NCI-H146 (cell line): ENCODE results near the gene PNPLA5.
"Not testable (repeated sequence)": the region's sequence is repeated elsewhere in the genome, so short reads cannot be mapped to it uniquely, and the experiment has no call there.

Source experiments
- DNase-seq: peaks from one replicate; lab custom pipeline; 2025; lab: John Stamatoyannopoulos, UW

Gene PNPLA5, protein sequence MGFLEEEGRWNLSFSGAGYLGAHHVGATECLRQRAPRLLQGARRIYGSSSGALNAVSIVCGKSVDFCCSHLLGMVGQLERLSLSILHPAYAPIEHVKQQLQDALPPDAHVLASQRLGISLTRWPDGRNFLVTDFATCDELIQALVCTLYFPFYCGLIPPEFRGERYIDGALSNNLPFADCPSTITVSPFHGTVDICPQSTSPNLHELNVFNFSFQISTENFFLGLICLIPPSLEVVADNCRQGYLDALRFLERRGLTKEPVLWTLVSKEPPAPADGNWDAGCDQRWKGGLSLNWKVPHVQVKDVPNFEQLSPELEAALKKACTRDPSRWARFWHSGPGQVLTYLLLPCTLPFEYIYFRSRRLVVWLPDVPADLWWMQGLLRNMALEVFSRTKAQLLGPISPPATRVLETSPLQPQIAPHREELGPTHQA

DNA sequence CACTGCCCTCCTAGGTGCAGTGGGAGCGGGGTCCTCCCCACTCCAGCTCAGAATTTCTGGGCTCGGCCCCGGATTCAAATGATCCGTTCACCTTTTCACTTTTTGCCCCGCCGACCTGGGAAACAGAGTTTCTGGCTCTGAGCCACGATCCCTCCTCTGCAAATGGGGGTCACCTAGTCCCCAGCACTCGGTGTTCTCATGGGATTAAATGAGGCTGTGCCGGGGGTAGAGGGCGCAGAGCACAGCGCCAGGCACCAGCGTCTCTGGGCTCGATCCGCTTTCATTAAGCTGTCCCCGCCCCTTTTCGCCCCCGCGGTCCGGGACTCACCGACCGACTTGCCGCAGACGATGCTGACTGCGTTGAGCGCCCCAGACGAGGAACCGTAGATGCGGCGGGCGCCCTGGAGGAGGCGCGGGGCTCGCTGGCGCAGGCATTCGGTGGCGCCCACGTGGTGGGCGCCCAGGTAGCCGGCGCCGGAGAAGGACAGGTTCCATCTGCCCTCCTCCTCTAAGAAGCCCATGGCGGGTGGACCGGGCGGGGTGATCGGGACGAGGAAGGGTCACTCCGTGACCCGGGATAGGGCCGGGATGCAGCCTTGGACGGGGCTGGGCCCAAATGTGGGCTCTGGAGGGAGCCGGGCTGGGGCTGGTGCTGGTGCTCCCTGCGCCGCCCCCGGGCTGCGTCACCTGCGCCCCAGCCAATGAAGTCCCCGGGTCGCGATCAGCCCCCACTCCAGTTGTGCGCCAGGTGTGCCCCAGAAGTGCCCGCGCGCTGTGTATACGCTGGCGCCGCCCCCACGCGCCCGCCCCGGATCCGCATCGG lies at the start of gene PNPLA5:
Gene PNPLA5 (minus strand): TSS at position 654 of the 823 bp plus-strand sequence. CDS start 133 bp downstream, at position 521.
- no peak for DNase-seq

DNA sequence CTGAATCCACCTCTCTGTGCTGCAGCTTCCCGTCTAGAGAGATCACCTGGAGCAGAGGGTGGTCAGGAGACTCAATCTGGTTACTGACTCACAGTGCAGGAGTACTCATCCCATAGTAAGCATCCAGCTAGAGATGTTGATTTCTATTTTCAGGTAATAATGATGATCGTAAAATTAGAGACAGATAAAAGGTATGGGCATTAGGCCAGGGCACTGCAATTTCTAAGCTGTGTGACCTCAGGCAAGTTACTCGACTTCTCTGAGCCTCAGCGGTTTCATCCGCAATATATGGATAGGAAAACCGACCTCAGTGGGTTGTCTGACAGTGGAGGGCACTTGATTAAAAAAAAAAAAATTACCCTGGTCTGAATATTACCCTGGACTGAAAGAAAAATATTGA lies 49.6 kb upstream of the PNPLA5 start:
- no peak for DNase-seq

DNA sequence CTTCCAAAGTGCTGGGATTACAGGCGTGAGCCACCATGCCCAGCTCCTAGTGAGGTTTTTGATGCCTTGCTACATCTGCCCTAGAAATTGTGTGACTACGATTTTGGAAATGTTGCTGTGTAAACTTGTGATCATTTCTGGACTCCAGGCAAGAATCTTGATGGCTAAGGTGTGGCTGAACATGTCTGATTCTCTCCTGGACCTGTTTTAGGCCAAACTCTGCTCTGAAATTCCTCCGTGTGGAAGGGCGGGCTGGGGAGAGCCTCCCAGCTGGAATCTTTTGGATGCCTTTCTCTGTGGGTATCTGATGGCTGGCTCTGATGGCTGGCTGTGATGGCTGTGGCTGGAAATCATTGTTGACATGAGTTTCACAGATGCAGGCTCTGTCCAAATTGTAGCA lies 40.0 kb upstream of the PNPLA5 start:
- no peak for DNase-seq

DNA sequence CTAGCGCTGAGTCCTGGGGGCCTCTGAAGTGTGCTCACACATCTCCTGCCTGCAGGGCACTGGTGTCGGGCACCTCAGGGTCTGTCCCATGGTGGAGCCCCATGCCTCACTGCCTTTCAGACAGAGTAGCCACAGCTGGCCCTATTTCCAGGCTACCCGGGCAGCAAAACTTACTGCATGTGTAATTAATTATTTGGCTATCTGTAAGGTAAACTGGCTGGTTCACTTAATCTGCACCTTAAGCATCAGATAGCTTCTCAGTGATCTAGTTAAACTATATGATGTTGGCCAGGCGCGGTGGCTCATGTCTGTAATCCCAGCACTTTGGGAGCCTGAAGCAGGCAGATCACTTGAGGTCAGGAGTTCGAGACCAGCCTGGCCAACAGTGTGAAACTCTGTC lies 37.1 kb upstream of the PNPLA5 start:
- DNase-seq: no peak

DNA sequence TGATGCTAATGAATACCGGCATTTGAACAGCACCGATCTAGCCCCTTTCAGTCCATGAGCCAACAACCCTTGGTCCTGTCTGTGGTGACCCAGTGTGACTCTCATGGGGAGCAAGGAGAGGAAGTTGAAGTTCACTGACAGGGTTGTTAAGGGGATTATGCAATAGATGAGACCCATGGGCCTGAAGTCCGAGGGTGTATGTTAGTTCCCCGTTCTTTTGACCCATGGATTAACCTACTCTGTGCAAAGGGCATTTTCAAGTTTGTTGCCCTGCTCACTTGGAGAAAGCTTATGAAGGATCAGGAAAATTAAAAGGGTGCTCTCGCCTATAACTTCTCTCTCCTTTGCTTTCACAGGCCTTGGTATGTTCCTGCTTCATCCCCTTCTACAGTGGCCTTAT lies 36.7 kb upstream of the PNPLA5 start:
- DNase-seq: no peak

DNA sequence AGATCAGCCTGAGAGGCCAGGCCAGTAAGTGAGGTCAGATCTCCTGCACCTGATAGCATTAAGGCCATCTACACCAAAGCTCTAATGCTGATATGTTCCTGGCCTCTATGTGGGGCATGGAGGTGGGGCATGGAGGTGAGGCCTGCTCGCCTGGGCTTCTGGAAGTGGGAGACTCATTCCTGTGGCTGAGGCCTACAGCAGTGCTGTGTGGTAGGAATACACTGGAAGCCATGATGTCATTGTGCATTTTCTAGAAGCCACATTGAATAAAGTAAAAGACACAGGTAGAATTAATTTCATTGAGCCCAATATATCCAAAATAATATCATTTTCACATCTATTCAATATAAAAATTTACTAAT lies 34.5 kb upstream of the PNPLA5 start:
- no peak for DNase-seq

DNA sequence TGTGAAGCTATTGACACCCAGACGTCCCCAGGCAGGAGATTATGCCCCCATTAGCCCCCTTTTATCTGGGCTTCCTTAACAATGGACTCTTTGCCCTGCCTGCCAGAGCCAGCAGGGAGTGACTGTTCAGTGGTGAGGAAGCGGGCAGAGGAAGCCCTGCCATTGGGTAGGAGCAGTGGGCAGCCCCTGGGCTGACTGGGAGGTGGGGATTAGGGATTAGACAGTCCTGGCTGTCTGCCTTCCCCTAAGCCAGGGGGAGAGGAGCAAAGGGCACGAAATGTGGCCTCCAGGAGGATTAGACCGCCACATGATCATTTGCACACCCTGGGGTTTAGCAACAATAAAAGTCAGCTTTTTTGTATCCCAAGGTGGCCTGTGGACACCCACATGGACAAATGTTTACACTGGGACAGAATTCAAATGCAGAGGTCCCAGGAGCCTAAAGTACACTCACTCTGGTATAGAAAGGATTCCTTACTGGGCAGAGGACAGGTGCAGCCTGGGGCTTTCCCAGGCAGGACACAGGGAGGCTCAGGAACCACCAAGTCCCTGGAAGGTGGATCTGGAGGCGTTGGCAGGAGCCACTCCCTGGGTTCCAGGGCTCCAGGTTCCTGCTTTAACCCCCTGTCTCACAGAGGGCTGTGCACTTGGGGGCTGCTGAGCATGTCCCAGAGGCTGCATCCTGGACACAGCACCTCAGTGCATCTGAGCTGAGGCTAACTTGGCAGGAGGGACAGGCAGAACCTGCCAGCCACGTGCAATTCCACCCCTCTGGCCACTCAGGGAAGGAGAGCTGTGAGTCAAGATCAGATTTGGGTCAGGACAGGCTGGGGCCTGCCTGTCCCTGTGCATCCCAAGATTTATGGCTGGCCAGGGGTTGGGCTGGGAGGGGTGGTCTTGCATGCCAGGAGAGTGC lies 33.9 kb upstream of the PNPLA5 start:
- DNase-seq: peak; percentile 76

DNA sequence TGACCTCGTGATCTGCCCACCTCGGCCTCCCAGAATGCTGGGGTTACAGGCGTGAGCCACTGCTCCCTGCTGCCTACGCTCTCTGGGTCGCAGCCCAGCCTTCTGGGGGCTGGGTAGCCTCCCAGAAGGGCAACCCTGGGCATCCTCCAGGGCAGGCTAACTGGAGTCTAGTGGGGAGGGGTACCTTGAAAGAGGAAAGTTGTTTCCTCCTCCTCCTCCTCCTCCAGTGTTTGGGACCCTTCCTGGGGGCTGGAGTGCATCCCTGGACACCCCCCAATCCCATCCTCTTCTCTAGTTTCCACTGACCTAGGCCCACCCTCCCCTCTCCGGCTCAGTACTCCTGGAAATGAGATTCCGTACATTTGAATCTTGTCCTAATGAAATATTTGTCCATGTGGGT lies 33.1 kb upstream of the PNPLA5 start:
- no peak for DNase-seq

DNA sequence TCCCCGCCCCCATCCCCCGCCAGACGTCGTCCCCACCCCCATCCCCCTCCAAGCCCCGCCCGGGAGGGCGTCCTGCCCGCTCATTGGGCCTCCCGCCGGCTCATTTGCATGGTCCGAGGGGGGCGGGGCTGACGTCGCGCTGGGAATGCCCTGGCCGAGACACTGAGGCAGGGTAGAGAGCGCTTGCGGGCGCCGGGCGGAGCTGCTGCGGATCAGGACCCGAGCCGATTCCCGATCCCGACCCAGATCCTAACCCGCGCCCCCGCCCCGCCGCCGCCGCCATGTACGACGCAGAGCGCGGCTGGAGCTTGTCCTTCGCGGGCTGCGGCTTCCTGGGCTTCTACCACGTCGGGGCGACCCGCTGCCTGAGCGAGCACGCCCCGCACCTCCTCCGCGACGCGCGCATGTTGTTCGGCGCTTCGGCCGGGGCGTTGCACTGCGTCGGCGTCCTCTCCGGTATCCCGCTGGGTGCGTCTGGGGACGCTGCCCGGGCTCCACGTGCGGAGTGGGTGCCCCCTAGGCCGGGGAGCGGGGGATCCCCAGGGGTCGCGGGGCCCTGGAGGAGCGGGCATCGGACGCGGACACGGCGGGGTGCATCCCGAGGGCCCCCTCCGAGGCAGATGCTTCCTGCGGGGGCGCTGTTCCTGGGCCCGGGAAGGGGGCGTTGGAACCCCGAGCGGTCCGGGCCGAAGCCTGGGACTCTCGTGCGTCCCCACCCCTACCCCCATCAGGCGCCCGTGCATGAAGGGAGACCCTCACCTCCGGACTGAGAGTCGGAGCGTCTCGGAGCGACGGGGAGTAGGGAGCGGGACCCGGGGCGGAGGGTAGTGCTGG lies 32.0 kb upstream of the PNPLA5 start, which contains the start of gene PNPLA3:
Gene PNPLA3 (plus strand): TSS at position 175 of the 834 bp plus-strand sequence. CDS start 107 bp downstream, at position 282.
- peak; percentile 89 for DNase-seq

DNA sequence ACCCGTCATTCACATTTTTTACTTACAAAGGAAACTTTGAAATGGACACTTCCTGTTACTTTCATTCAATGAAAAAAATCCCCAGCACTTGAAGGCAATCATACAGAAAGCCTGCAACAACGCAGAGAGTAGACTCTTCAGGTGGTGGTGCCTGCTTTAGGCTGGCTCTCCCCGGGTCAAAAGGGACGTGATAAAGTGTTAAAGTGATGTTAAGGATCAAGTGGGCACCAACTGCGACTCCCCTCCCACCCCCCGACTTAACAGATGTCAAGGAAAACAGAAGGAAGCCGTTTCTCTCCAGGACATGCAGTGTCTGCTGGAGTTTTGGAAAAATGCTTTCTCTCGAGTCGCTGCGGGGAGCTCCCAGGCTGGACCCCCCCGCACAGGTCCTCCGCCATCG lies 31.4 kb upstream of the PNPLA5 start:
- DNase-seq: no peak

DNA sequence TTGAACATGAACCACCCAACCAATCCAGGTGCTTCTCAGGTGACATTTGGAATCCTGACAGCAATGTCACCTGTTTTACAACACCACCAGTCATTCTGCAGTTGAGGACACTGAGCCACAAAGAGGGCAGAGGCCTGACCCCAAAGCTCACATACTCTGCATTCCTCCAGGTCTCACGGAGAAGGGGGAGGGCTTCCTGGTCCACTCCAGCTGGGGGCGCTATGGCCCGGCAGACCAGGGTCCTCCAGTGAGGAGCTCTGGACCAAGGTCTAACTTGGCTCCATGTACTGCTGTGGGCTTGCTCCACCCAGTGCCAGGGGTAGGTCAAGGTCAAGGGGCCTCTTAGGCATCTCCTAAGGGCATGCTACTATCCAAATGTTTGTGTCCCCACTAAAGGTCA lies 30.3 kb upstream of the PNPLA5 start:
- no peak for DNase-seq

DNA sequence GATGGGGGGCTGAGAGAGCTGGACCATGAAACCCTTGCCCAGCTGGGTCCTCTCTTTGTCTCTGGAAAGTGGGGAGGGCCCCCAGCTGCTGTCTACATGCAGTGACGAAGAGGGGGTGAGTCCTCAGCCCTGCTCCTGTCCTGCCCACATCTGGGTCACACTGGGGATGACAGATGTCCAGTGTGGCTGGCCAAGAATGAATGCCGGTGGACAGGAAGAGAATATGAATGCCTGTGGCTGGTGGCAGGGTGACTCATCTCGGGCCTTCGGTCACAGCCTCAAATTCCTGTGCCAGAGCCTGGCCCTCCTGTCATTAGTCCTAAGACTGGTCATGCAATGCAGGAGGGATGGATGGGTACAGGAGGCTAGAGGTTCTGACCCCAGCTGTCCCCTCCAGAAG lies 29.6 kb upstream of the PNPLA5 start:
- DNase-seq: no peak

DNA sequence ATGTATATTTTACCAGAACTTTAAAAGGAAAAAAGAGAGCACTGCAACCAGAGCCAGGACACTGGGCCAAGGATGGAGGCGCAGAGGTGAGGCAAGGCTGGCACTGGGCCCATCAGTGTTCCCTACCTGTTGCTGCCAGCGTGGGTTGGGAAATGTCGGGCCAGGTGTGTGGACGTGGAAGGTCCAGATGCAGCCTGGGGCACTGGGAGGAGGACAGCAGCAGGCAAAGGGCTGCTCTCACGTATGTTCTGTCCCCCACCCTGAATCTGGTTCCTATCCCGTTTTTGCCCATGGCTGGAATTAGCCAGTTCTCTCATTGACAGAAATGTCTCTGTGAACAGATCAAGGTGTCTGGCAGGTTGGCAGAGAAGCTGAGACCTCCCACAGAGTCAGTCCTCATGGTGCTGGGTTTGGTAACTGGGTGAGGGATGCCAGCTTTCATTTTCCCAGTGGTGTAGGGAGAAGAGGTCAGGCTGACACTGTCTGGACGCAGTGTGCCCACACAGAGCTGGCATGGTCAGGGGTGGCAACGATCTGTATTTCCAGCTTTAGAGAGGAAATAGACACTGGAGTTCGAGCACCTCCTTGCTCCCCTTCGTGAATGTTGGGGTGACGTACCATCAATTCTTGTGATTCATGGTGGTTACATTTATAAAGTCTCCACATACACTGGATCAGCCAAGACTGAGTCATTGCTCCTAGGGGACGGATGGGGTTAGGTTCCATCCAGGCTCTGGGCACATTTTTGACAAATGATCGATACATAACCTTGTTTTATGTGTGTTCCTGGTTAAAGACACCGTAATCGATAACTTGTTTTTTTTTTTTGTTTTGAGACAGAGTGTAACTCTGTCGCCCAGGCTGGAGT lies 27.5 kb upstream of the PNPLA5 start:
- no peak for DNase-seq

DNA sequence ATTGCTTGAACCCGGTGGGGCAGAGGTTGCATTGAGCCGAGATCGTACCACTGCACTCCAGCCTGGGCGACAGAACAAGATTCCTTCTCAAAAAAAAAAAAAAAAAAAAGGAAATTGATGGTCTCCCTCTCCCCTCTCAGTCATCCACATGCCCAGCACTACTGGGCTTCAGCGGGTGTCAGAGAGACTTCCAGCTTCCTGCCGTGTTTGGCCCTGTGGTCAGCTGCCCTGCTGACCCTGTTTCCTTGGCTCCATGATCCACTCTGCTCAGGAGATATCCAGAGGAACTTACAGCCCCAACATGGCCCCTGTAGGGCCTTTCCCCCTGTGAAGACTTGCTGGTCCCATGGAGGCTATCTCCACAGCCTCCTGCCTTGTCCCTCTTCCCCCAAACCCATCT lies 25.7 kb upstream of the PNPLA5 start:
- DNase-seq: no peak

DNA sequence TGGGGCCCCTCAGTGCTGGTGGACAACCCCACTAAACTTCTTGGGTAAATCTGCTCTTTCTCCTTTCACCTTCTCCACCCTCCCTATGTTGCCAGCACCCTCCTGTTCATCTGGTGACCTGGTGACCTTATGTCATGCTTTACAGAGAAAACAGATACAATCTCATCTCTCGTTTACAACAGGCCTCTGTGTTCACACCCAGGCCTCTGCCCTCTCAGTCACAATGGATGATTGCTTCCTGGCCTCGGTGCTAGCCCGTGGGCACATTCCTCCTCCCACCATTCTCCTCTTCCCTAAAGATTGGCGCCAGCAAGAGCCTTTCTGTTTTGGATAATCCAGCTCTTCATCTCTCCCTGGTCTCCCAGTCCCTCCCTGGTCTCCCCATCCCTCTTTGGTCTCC lies 19.5 kb upstream of the PNPLA5 start:
- DNase-seq: no peak

DNA sequence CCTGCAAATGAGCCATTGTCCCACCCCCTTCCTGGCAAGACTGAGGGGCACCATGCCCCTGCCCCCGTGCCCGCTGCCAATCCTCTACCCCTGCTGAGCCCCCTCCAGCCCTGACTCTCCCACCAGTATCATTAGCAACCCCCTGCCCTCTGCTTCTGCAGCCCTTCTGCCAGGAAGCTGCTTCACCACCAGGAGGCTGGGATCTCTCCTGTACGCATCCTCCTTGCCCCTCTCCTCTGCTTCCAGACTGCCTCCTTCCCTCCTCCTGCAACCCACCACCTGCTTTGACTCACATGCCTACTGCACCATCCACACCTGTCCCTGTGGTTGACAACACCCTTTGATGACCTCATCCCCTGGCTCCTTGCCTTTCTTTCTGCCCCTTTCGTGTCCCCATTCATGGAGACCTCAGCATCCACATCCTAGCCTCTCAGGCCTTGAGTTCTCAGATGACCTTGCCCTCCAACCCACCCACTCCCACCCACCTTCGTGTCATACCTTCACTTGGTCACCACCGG lies 18.4 kb upstream of the PNPLA5 start:
- DNase-seq: no peak

DNA sequence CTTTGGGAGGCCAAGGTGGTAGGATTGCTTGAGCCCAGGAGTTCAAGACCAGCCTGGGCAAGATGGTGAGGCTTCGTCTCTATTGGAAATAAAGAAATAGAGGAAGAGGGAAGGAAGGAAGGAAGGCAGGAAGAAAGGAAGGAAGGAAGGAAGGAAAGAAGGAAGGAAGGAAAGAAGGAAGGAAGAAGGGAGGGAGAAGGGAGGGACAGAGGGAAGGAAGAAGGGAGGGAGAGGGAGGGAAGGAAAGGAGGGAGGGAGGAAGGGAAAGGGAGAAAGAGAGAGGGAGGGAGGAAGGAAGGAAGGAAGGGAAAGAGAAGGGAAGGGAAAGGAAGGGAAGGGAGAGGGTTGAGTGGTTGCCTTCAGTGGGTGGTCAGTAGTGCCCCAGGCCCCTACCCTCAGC lies 17.9 kb upstream of the PNPLA5 start:
- DNase-seq: no peak

DNA sequence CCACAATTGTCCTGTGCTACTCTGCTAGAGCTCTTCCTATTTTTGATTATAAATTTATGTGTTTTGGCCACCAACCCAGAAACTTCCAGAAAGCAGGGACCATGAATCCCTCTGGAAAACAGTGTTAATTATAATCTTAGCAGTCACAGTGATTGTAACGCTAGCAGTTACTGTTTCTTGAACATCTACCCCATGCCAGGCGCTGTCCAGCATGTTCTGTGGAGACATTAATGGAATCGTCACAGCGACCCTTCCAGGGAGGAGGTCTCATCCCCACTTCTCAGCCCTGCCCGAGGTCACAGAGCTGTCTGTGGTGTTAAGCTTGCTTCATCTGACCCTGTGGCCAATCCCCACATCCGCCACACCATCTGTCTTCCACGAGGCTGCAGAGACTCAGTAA lies 13.9 kb upstream of the PNPLA5 start:
- no peak for DNase-seq

DNA sequence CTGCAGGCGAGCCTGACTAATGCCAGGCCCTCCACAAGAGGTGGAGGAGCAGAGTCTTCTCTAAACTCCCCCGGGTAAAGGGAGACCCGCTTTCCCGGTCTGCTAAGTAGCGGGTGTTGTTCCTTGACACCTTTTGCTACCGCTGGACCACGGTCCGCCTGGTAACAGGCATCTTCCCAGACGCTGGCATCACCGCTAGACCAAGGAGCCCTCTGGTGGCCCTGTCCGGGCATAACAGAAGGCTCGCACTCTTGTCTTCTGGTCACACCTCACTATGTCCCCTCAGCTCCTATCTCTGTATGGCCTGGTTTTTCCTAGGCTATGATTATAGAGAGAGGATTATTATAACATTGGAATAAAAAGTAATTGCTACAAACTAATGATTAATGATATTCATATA lies 12.6 kb upstream of the PNPLA5 start:
- DNase-seq: not testable (repeated sequence)

DNA sequence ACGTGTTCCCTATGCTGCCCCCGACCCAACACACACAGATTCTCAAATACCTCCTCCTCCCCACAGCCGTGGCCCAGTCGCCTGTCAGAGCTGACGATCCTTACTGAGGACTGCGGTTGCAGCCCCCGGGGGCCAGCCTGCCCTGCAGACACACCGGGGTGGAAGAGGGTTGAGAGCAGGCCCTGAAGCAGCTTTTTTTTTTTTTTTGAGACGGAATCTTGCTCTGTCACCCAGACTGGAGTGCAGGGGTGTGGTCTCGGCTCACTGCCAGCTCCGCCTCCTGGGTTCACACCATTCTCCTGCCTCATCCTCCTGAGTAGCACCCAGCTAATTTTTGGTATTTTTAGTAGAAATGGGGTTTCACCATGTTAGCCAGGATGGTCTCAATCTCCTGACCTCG lies 11.2 kb upstream of the PNPLA5 start:
- DNase-seq: not testable (repeated sequence)
